GM06990 (cell line): Measurements from ENCODE around the gene UBE2Q2.

ENCODE experiments used
- DNase-seq: peaks from one replicate; pipeline ENCODE4 v3.0.0-alpha.2; 2011; ENCODE audit not compliant: insufficient read length; ENCODE audit errors: extremely low read depth
- H3K27me3 ChIP-seq: replicated peaks from 2 replicates; pipeline ENCODE4 v1.6.0; 2011; ENCODE audit warnings: low read length; ENCODE audit not compliant: control insufficient read depth, insufficient read depth
- H3K36me3 ChIP-seq: 2 replicates; pipeline ENCODE4 v1.5.1; 2011; ENCODE audit warnings: low read length; ENCODE audit not compliant: control insufficient read depth, insufficient read depth
- H3K4me3 ChIP-seq: replicated peaks from 2 replicates; pipeline ENCODE4 v1.5.1; 2011; ENCODE audit warnings: low read depth, mild to moderate bottlenecking, control low read depth, low read length
- CTCF ChIP-seq: IDR thresholded peaks from 2 replicates; pipeline ENCODE4 v1.5.1; 2011; ENCODE audit warnings: low read length, control low read depth, mild to moderate bottlenecking, inconsistent platforms; ENCODE audit not compliant: insufficient read depth, poor library complexity, severe bottlenecking

UBE2Q2 gene

GRCh38 chr15:75823860-75824613 lies 19.2 kb upstream of the UBE2Q2 start:
- no peak overlapping the region for H3K4me3 ChIP-seq
- no peaks in the 10 kb centered on the region for H3K27me3 ChIP-seq
- TF ChIP-seq CTCF = no peak
- no peaks in the 10 kb centered on the region for H3K36me3 ChIP-seq
- no peak for DNase-seq

GRCh38 chr15:75827691-75828090 lies 15.6 kb upstream of the UBE2Q2 start:
- no peak overlapping the region for H3K4me3 ChIP-seq
- TF ChIP-seq CTCF = no peak
- H3K36me3 ChIP-seq = no peaks in the 10 kb centered on the region
- no peak for DNase-seq
- H3K27me3 ChIP-seq = no peaks in the 10 kb centered on the region

- no peak for DNase-seq
- H3K36me3 ChIP-seq = no peaks in the 10 kb centered on the region
- H3K27me3 ChIP-seq = no peaks in the 10 kb centered on the region
- TF ChIP-seq CTCF = no peak
- no peak overlapping the region for H3K4me3 ChIP-seq
These were observed 14.8 kb upstream of the UBE2Q2 start for GRCh38 chr15:75828429-75828828.

- H3K36me3 ChIP-seq = no peaks in the 10 kb centered on the region
- no peaks in the 10 kb centered on the region for H3K27me3 ChIP-seq
- DNase-seq = no peak
- H3K4me3 ChIP-seq = no peak overlapping the region
- no peak for TF ChIP-seq CTCF
These were observed 12.1 kb upstream of the UBE2Q2 start for GRCh38 chr15:75830910-75831805.

- no peaks in the 10 kb centered on the region for H3K27me3 ChIP-seq
These were observed 11.5 kb upstream of the UBE2Q2 start for GRCh38 chr15:75831806-75832102.

More at GRCh38 chr15:75831806-75832102, 11.5 kb upstream of the UBE2Q2 start:
- Histone ChIP-seq H3K4me3 (no peak overlapping the region), H3K36me3 (no peaks in the 10 kb centered on the region)
- no peak for TF ChIP-seq CTCF
- DNase-seq = no peak
